ENCODE data around the gene ARHGEF11. TPM values are rescaled to one million over a fixed set of nuclear protein-coding genes. Genes with fewer than 3 reads are reported as not detected.

The ARHGEF11 gene
- total and polyA plus RNA-seq, 2 donors (not counting 1 experiment from before 2014, with no cell fraction given), result 1.0 to 4.6 TPM

DNA sequence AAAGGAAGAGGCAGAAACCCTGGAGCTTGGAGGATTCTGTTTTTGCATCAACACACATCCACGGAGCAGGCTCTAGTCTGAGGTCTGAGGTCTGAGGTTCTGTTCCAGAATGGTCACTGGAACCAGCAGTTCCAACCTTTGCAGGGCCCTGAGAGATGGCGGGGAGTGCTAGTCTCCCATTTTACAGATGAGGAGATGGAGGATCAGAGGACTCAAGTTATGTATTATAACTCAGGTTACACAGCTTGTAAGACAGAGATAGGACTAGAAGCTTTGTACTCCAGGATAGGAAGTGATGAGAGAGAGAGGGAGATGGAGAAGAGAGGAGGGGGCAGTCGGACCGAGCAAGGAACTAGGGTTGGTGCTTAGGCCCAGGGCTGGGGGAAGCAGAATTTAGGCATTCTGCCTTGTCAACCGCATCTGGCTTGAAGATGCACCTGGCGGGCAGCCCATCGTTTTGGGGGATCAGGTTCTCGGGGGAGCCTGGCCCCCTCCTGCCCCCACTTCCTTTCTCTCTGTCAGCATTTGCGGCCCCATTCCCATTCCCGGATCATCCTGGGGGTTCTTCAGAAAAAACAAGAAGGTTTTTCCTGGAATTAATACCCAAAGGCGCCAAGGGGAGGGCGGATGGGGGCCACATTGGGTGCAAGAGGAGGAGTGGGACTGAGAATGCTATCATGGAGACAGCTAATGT is 146.4 kb downstream of the ARHGEF11 start:
- 85% methylated on average over 10 of the region's 12 CpGs for WGBS (ENCODE audit: insufficient coverage)
- Mint-ChIP-seq H3K9me3 (ENCODE audit: insufficient read depth) (no peaks in the 10 kb centered on the region), H3K27ac (no peak overlapping the region), H3K4me3 (no peak overlapping the region), H3K4me1 (peaks cover under 1% of the 10 kb centered on the region), H3K27me3 (peaks cover 54% of the 10 kb centered on the region)
- no peak overlapping the region for H3K27ac ChIP-seq (ENCODE audit: low read length in 2 of 2)
- ATAC-seq (ENCODE audit: low read depth), result no peak
- no peaks in the 10 kb centered on the region for H4K20me1 ChIP-seq (ENCODE audit: control insufficient read depth, insufficient read depth, low read length, poor library complexity, severe bottlenecking)
- H3K4me3 ChIP-seq (ENCODE audit: control extremely low read depth in 1 of 5, extremely low read depth in 1 of 5, insufficient read depth in 1 of 5, low read depth in 2 of 5, low read length in 4 of 5), result no peak overlapping the region
- intact Hi-C loops (cut with micrococcal nuclease), result no loop called here
- H3K27me3 ChIP-seq (replicated peaks in 1 of 4; ENCODE audit: control extremely low read depth in 1 of 4, control insufficient read depth in 3 of 4, insufficient read depth in 4 of 4, low read length in 3 of 4), result peaks cover 0 to 42% (median 6%) of the 10 kb centered on the region in 4 experiments
- ChIA-PET POLR2A (no interaction called here), CTCF (interaction anchor here (0.5 to 1.2 kb wide), 2 partner anchors 9 to 24 kb away, joined by 3 read pairs; no protein-coding TSS in a partner anchor)
- no peak overlapping the region for H3K4me2 ChIP-seq (replicated peaks; ENCODE audit: low read depth, low read length, poor library complexity, severe bottlenecking)
- DNase-seq, result no peak
- no peaks in the 10 kb centered on the region for H3K36me3 ChIP-seq (replicated peaks in 1 of 2; ENCODE audit: control extremely low read depth in 1 of 2, control insufficient read depth in 1 of 2, extremely low read depth in 1 of 2, insufficient read depth in 2 of 2, low read length in 1 of 2)
- no peak for TF ChIP-seq EZH2 (IDR thresholded peaks at IDR 0.05; ENCODE audit: borderline replicate concordance, insufficient read depth, low read depth, low read length, poor library complexity, severe bottlenecking)
- TF ChIP-seq, protein P1, sequence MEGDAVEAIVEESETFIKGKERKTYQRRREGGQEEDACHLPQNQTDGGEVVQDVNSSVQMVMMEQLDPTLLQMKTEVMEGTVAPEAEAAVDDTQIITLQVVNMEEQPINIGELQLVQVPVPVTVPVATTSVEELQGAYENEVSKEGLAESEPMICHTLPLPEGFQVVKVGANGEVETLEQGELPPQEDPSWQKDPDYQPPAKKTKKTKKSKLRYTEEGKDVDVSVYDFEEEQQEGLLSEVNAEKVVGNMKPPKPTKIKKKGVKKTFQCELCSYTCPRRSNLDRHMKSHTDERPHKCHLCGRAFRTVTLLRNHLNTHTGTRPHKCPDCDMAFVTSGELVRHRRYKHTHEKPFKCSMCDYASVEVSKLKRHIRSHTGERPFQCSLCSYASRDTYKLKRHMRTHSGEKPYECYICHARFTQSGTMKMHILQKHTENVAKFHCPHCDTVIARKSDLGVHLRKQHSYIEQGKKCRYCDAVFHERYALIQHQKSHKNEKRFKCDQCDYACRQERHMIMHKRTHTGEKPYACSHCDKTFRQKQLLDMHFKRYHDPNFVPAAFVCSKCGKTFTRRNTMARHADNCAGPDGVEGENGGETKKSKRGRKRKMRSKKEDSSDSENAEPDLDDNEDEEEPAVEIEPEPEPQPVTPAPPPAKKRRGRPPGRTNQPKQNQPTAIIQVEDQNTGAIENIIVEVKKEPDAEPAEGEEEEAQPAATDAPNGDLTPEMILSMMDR (IDR thresholded peaks at IDR 0.05), result no peak
- H3K9me3 ChIP-seq (ENCODE audit: control extremely low read depth in 1 of 3, control insufficient read depth in 2 of 3, insufficient read depth in 1 of 3, low read length in 2 of 3), result no peaks in the 10 kb centered on the region
- no peak overlapping the region for H3K9ac ChIP-seq (ENCODE audit: low read length)
- H2AFZ ChIP-seq (ENCODE audit: insufficient read depth, low read depth, low read length, poor library complexity, severe bottlenecking), result no peak overlapping the region
- no peaks in the 10 kb centered on the region for H3K4me1 ChIP-seq (ENCODE audit: control insufficient read depth in 2 of 2, insufficient read depth in 2 of 2, low read length in 2 of 2)
- no peaks in the 10 kb centered on the region for H3K79me2 ChIP-seq (ENCODE audit: control insufficient read depth, insufficient read depth, low read length)

DNA sequence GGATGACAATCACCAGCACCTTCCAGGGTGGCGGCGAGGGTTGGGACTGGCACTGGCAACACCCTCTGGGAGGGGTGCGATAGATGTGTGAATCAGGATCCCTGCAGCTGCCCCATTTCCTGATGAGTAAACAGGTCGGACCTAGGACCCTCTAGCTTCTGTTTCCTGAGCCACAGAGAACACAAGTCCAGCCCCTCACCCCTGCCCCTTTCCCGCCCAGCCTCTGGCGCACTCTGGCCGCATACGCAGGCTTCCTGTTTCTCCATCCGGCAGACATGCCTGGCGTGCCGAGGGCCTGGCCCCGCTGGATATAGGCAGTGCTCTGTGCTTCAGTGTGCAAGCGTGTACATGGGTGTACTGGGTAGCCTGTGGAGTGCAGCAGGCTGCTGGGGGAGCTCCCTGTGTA is 147.4 kb downstream of the ARHGEF11 start:
- no peak overlapping the region for H3K9ac ChIP-seq (ENCODE audit: low read length)
- H3K9me3 Mint-ChIP-seq (ENCODE audit: insufficient read depth), result no peaks in the 10 kb centered on the region
- no peak for DNase-seq
- H4K20me1 ChIP-seq (ENCODE audit: control insufficient read depth, insufficient read depth, low read length, poor library complexity, severe bottlenecking), result no peaks in the 10 kb centered on the region
- ChIA-PET POLR2A (no interaction called here), CTCF (interaction anchor here (1.2 kb wide), 1 partner anchor 8 kb away, joined by 3 read pairs; no protein-coding TSS in a partner anchor)
- 12% methylated on average over 7 of the region's 13 CpGs for WGBS (ENCODE audit: insufficient coverage)
- H3K4me2 ChIP-seq (replicated peaks; ENCODE audit: low read depth, low read length, poor library complexity, severe bottlenecking), result no peak overlapping the region
- H3K4me1 ChIP-seq (ENCODE audit: control insufficient read depth in 2 of 2, insufficient read depth in 2 of 2, low read length in 2 of 2), result peaks cover 6 to 8% of the 10 kb centered on the region in 2 donors
- no peak overlapping the region for H3K4me3 ChIP-seq (ENCODE audit: control extremely low read depth in 1 of 5, extremely low read depth in 1 of 5, insufficient read depth in 1 of 5, low read depth in 2 of 5, low read length in 4 of 5)
- H3K27me3 ChIP-seq (replicated peaks in 1 of 4; ENCODE audit: control extremely low read depth in 1 of 4, control insufficient read depth in 3 of 4, insufficient read depth in 4 of 4, low read length in 3 of 4), result peaks cover 0 to 51% (median 11%) of the 10 kb centered on the region in 4 experiments
- H3K27ac Mint-ChIP-seq, result no peak overlapping the region
- no peak overlapping the region for H3K27ac ChIP-seq (ENCODE audit: low read length in 2 of 2)
- ATAC-seq (ENCODE audit: low read depth), result no peak
- peaks cover 59% of the 10 kb centered on the region for H3K27me3 Mint-ChIP-seq
- no peak overlapping the region for H3K4me3 Mint-ChIP-seq
- TF ChIP-seq EZH2 (IDR thresholded peaks at IDR 0.05; ENCODE audit: borderline replicate concordance, insufficient read depth, low read depth, low read length, poor library complexity, severe bottlenecking), result no peak
- no peaks in the 10 kb centered on the region for H3K36me3 ChIP-seq (replicated peaks in 1 of 2; ENCODE audit: control extremely low read depth in 1 of 2, control insufficient read depth in 1 of 2, extremely low read depth in 1 of 2, insufficient read depth in 2 of 2, low read length in 1 of 2)
- no peaks in the 10 kb centered on the region for H3K79me2 ChIP-seq (ENCODE audit: control insufficient read depth, insufficient read depth, low read length)
- peaks cover 0 to 2% (median 0%) of the 10 kb centered on the region in 3 donors for H3K9me3 ChIP-seq (ENCODE audit: control extremely low read depth in 1 of 3, control insufficient read depth in 2 of 3, insufficient read depth in 1 of 3, low read length in 2 of 3)
- intact Hi-C loops (cut with micrococcal nuclease), result no loop called here
- peaks cover 4% of the 10 kb centered on the region for H3K4me1 Mint-ChIP-seq
- H2AFZ ChIP-seq (ENCODE audit: insufficient read depth, low read depth, low read length, poor library complexity, severe bottlenecking), result no peak overlapping the region

All from B cell (primary cell).